GM18517 (cell line): Measurements from ENCODE around the gene OOSP1.
"Not testable (repeated sequence)": the region's sequence is repeated elsewhere in the genome, so short reads cannot be mapped to it uniquely, and the experiment has no call there.

Experiments
- ATAC-seq: cut with Tn5 transposase; IDR thresholded peaks from one replicate; pipeline ENCODE4 v1.9.1; 2021; ENCODE audit warnings: mild to moderate bottlenecking, moderate library complexity; ENCODE audit not compliant: unreplicated experiment

OOSP1 gene

GRCh38 chr11:59938132-59938531 is at the start of gene OOSP1:
TSS of gene OOSP1 (plus strand) at chr11:59938432. CDS start at chr11:59938455, 23 bp downstream.
- ATAC-seq: no peak

GRCh38 chr11:59891781-59892181 is 46.5 kb upstream of the OOSP1 start:
- ATAC-seq: no peak

GRCh38 chr11:59894616-59895015 is 43.6 kb upstream of the OOSP1 start:
- ATAC-seq: no peak

- ATAC-seq: no peak
These were observed 40.2 kb upstream of the OOSP1 start for GRCh38 chr11:59898046-59898445.

GRCh38 chr11:59898650-59899049 is 39.6 kb upstream of the OOSP1 start:
- ATAC-seq: no peak

GRCh38 chr11:59899532-59899931 is 38.7 kb upstream of the OOSP1 start:
- ATAC-seq: no peak

- no peak for ATAC-seq
These were observed 37.7 kb upstream of the OOSP1 start for GRCh38 chr11:59900366-59901126.

GRCh38 chr11:59901306-59901705 is 36.9 kb upstream of the OOSP1 start:
- no peak for ATAC-seq

- not testable (repeated sequence) for ATAC-seq
These were observed 34.7 kb upstream of the OOSP1 start for GRCh38 chr11:59903569-59903968.

GRCh38 chr11:59918480-59918879 is 19.8 kb upstream of the OOSP1 start:
- ATAC-seq: no peak

GRCh38 chr11:59918987-59919589 is 19.1 kb upstream of the OOSP1 start:
- ATAC-seq: no peak

- ATAC-seq: no peak
These were observed 14.4 kb upstream of the OOSP1 start for GRCh38 chr11:59923813-59924212.

- no peak for ATAC-seq
These were observed 6.5 kb upstream of the OOSP1 start for GRCh38 chr11:59931688-59932087.

GRCh38 chr11:59938718-59939117 is 486 bp downstream of the OOSP1 start:
- ATAC-seq: no peak

- no peak for ATAC-seq
These were observed 1.2 kb downstream of the OOSP1 start for GRCh38 chr11:59939482-59939881.

- ATAC-seq: no peak
These were observed 2.9 kb downstream of the OOSP1 start for GRCh38 chr11:59941091-59941490.

GRCh38 chr11:59943997-59944714 is 5.9 kb downstream of the OOSP1 start:
- no peak for ATAC-seq

- ATAC-seq: no peak
These were observed 6.5 kb downstream of the OOSP1 start for GRCh38 chr11:59944720-59945119.

- no peak for ATAC-seq
These were observed 15.4 kb downstream of the OOSP1 start for GRCh38 chr11:59953463-59954218.

- no peak for ATAC-seq
These were observed 16.1 kb downstream of the OOSP1 start for GRCh38 chr11:59954219-59954847.

GRCh38 chr11:59957094-59957493 is 18.9 kb downstream of the OOSP1 start:
- ATAC-seq: no peak
